Heart left ventricle (tissue), 16 donors: ENCODE measurements around the gene KIF16B. TPM values are rescaled to one million over a fixed set of nuclear protein-coding genes. Genes with fewer than 3 reads are reported as not detected.

ENCODE experiments used
- ATAC-seq, 4 donors: fragments of 200-7000 bp; cut with Tn5 transposase; one replicate each; pipeline ENCODE4 v1.9.1; 2020 to 2022; ENCODE audit warnings: moderate library complexity in 4 of 4, mild to moderate bottlenecking in 3 of 4, moderate number of reproducible peaks in 1 of 4
- DNase-seq, 5 donors: peaks; one replicate each; pipeline ENCODE4 v3.0.0-alpha.2; 2020
- H3K27ac ChIP-seq, 12 donors: fragments of 200-600 bp; sonication (generic) in 4 of 12; one replicate each; pipeline versions ENCODE4 v1.5.0 to v1.8.0; 2016 to 2022; ENCODE audit warnings: mild to moderate bottlenecking in 2 of 12
- H3K27me3 ChIP-seq, 9 donors: fragments of 200-600 bp; sonication (generic) in 2 of 9; one replicate each; pipeline versions ENCODE4 v1.5.1 to v1.8.0; 2016 to 2022; ENCODE audit warnings: mild to moderate bottlenecking in 3 of 9
- H3K36me3 ChIP-seq, 9 donors: fragments of 200-600 bp; sonication (generic) in 2 of 9; one replicate each; pipeline versions ENCODE4 v1.5.0 to v1.8.0; 2018 to 2022; ENCODE audit warnings: mild to moderate bottlenecking in 2 of 9
- H3K4me1 ChIP-seq, 12 donors: fragments of 200-600 bp; sonication (generic) in 4 of 12; one replicate each; pipeline versions ENCODE4 v1.5.0 to v1.8.0; 2016 to 2022; ENCODE audit warnings: mild to moderate bottlenecking in 3 of 12
- H3K4me3 ChIP-seq, 12 donors: fragments of 200-600 bp; sonication (generic) in 4 of 12; one replicate each; pipeline versions ENCODE4 v1.5.0 to v1.8.0; 2017 to 2022; ENCODE audit warnings: mild to moderate bottlenecking in 9 of 12, moderate library complexity in 4 of 12
- H3K9me3 ChIP-seq, 12 donors: fragments of 200-600 bp; sonication (generic) in 4 of 12; one replicate each; pipeline versions ENCODE4 v1.5.0 to v1.8.0; 2016 to 2022; ENCODE audit warnings: mild to moderate bottlenecking in 1 of 12
- CTCF ChIP-seq, 12 donors: fragments of 200-600 bp; sonication (generic) in 4 of 12; IDR thresholded peaks; one replicate each; pipeline versions ENCODE4 v1.5.0 to v1.8.0; 2018 to 2022; ENCODE audit warnings: antibody characterized with exemption in 12 of 12, mild to moderate bottlenecking in 5 of 12
- POLR2A ChIP-seq, 2 donors: fragments of 450-650 bp; IDR thresholded peaks; one replicate each; pipeline ENCODE4 v1.6.1; 2017; ENCODE audit warnings: antibody characterized with exemption in 2 of 2, mild to moderate bottlenecking in 2 of 2, moderate library complexity in 2 of 2
- WGBS, 4 donors: extraction: QIAGEN DNeasy Blood & Tissue Kit in 2 of 4; methylation state at CpG; one replicate each; pipeline versions ENCODE4 v1.1.5 to v1.1.7; 2013 to 2018; 5-methylcytosine and 5-hydroxymethylcytosine counted together
- intact Hi-C, 10 donors: fragments of 100-400 bp; cut with DNase I; formaldehyde crosslinking; loops; one replicate each; pipeline versions ENCODE4 v1.11.1 to v1.14.2; 2022
- polyA plus RNA-seq, 2 donors: library from polyadenylated mRNA; stranded (reverse); fragments of 200-250 nt; gene quantifications; one replicate each; pipeline ENCODE4 v1.2.3, GENCODE V29; 2013
- total RNA-seq, 9 donors: library from RNA; depleted of rRNA in 2 of 9; stranded (reverse); fragments of >200 nt in 2 of 9; fragmentation: NEBNext Ultra II Directional in 3 of 9; extraction: Animal tissue kit (Norgen Biotek cat#: 25700) in 3 of 9; gene quantifications; one replicate each; pipeline versions ENCODE4 v1.1.0 to v1.2.4, GENCODE V29; 2016 to 2023
- donor health status: ischemic (EF 13 %, LVEDD 7.1; RV severe dilation, severe dysfunction).
- donor health status: healthy with polysubstance abuse.
- donor health status: DM: no; HTN: yes; CAD: no.
- donor health status: DM: no; HTN: no; CAD: no.
- donor health status: ischemic (EF 25% LVEDD 6.9; RV normal size, moderate dysfunction).
- donor health status: ischemic (EF 25% LVEDD 5.7; RV mildly dilated, moderate dysfunction).
- donor health status: healthy.
- donor health status: DM: yes; HTN: yes; CAD: no.
- donor health status: ischemic (EF 35%, LVEDD 5.7; RV mildly dilated, moderate dysfunction).
- donor health status: nonischemic (EF 11% LVEDD 7.7; RV severe dilation, severe dysfunction).
- donor health status: DM: yes; HTN: yes; CAD: no.
- donor health status: PGD.
- donor health status: ischemic (EF 29% LVEDD 5.4; RV normal size, mild dysfunction).
- donor health status: nonischemic (EF 23%, LVEDD 6.1; RV moderate dilation, normal function).

KIF16B gene
- total and polyA plus RNA-seq, 11 donors = 8.8 to 31.8 (median 17.8) TPM

GRCh38 chr20:16299897-16300296, 273.4 kb downstream of the KIF16B start:
- no peak overlapping the region for H3K27ac ChIP-seq
- TF ChIP-seq CTCF (IDR thresholded peaks at IDR 0.05) (no peak), POLR2A (IDR thresholded peaks at IDR 0.05) (no peak)
- DNase-seq (no peak), ATAC-seq (no peak)
- no peaks in the 10 kb centered on the region for H3K4me1 ChIP-seq
- H3K4me3 ChIP-seq = no peak overlapping the region
- peaks cover 0 to 11% (median 0%) of the 10 kb centered on the region in 9 donors for H3K36me3 ChIP-seq
- peaks cover 0 to 39% (median 21%) of the 10 kb centered on the region in 12 donors for H3K9me3 ChIP-seq
- no peaks in the 10 kb centered on the region for H3K27me3 ChIP-seq
- intact Hi-C loops = no loop called here
- 91 to 94% (median 93%) methylated on average over 6 of the region's 6 CpGs for WGBS, 4 donors

- no peak for DNase-seq
- TF ChIP-seq POLR2A (IDR thresholded peaks at IDR 0.05) (no peak), CTCF (IDR thresholded peaks at IDR 0.05) (no peak)
- Histone ChIP-seq H3K27ac (no peak overlapping the region), H3K27me3 (no peaks in the 10 kb centered on the region), H3K4me1 (no peaks in the 10 kb centered on the region), H3K9me3 (peaks cover 0 to 15% (median 2%) of the 10 kb centered on the region in 12 donors), H3K36me3 (no peaks in the 10 kb centered on the region), H3K4me3 (no peak overlapping the region)
- ATAC-seq = no peak
- intact Hi-C loops = no loop called here
- 77 to 96% (median 81%) methylated on average over 3 of the region's 3 CpGs for WGBS, 4 donors
Measured at GRCh38 chr20:16296931-16297330, 276.3 kb downstream of the KIF16B start.

- no peak for ATAC-seq
- 78 to 96% (median 93%) methylated on average over 5 of the region's 5 CpGs for WGBS, 4 donors
- intact Hi-C loops = no loop called here
Measured at GRCh38 chr20:16295534-16295933, 277.7 kb downstream of the KIF16B start.

GRCh38 chr20:16293590-16293989, 279.7 kb downstream of the KIF16B start:
- no peaks in the 10 kb centered on the region for H3K4me1 ChIP-seq
- TF ChIP-seq POLR2A (IDR thresholded peaks at IDR 0.05) = no peak
- TF ChIP-seq CTCF (IDR thresholded peaks at IDR 0.05) = no peak
- ATAC-seq = no peak
- H3K4me3 ChIP-seq = no peak overlapping the region
- no peaks in the 10 kb centered on the region for H3K36me3 ChIP-seq
- no peaks in the 10 kb centered on the region for H3K27me3 ChIP-seq
- WGBS, 4 donors = 75 to 94% (median 92%) methylated on average over 4 to 5 of the region's 5 CpGs
- no peaks in the 10 kb centered on the region for H3K9me3 ChIP-seq
- no peak for DNase-seq
- no peak overlapping the region for H3K27ac ChIP-seq
- intact Hi-C loops = no loop called here

More at GRCh38 chr20:16295534-16295933, 277.7 kb downstream of the KIF16B start:
- Histone ChIP-seq H3K36me3 (no peaks in the 10 kb centered on the region), H3K4me1 (no peaks in the 10 kb centered on the region), H3K27me3 (no peaks in the 10 kb centered on the region), H3K27ac (no peak overlapping the region), H3K9me3 (peaks cover 0 to under 1% (median 0%) of the 10 kb centered on the region in 12 donors), H3K4me3 (no peak overlapping the region)
- TF ChIP-seq CTCF (IDR thresholded peaks at IDR 0.05) = no peak
- no peak for TF ChIP-seq POLR2A (IDR thresholded peaks at IDR 0.05)
- DNase-seq = no peak
